ENCODE results near the gene CDC25B.

CDC25B gene

DNA sequence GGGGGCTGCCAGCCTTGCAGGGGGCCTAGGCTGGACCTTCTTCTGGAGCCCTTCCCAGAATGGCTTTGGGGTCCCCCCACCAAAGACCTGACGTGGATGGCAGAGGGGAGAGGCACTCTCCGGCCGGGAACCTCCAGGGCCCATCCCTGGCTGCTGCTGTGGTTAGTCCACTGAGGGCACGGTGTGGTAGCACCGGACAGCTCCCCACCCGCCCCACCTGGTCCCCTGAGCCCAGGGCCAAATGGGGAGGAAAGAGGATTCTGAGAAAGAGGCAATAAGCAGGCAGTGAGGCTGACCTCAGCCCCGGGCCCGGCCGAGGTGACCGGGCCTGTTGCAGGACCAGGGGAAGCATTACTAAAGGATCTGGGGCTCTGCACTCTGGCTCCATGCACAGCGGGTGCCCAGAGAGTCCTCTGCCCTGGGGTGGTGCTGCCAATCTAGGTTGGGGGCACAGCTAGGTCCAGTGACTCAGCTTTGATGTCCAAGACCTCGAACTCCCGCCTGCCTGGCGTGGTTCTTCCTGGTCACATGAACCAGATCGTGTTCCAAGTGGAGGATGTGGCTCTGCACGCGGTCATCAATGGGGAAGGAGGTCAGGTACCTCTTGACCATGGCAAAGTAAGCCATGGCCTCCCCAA, 11.8 kb upstream of the CDC25B start:
- Histone ChIP-seq H3K36me3 (ENCODE audit: low read depth) (peaks cover 10% of the 10 kb centered on the region; the same call in 1 of the 2 replicates), H3K27ac (ENCODE audit: poor library complexity, severe bottlenecking) (peak overlapping the region; percentile 69), H3K27me3 (ENCODE audit: insufficient read depth, poor library complexity, severe bottlenecking) (no peaks in the 10 kb centered on the region), H3K4me3 (ENCODE audit: severe bottlenecking) (no peak overlapping the region), H3K4me1 (ENCODE audit: insufficient read depth, poor library complexity, severe bottlenecking) (peaks cover 14% of the 10 kb centered on the region), H3K9me3 (ENCODE audit: severe bottlenecking) (no peaks in the 10 kb centered on the region)
- no peak for DNase-seq (ENCODE audit: low spot score)
- TF ChIP-seq, protein P1, sequence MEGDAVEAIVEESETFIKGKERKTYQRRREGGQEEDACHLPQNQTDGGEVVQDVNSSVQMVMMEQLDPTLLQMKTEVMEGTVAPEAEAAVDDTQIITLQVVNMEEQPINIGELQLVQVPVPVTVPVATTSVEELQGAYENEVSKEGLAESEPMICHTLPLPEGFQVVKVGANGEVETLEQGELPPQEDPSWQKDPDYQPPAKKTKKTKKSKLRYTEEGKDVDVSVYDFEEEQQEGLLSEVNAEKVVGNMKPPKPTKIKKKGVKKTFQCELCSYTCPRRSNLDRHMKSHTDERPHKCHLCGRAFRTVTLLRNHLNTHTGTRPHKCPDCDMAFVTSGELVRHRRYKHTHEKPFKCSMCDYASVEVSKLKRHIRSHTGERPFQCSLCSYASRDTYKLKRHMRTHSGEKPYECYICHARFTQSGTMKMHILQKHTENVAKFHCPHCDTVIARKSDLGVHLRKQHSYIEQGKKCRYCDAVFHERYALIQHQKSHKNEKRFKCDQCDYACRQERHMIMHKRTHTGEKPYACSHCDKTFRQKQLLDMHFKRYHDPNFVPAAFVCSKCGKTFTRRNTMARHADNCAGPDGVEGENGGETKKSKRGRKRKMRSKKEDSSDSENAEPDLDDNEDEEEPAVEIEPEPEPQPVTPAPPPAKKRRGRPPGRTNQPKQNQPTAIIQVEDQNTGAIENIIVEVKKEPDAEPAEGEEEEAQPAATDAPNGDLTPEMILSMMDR (IDR thresholded peaks at IDR 0.05; ENCODE audit: poor library complexity, severe bottlenecking): no peak
- no peak for ATAC-seq (ENCODE audit: low read depth)

DNA sequence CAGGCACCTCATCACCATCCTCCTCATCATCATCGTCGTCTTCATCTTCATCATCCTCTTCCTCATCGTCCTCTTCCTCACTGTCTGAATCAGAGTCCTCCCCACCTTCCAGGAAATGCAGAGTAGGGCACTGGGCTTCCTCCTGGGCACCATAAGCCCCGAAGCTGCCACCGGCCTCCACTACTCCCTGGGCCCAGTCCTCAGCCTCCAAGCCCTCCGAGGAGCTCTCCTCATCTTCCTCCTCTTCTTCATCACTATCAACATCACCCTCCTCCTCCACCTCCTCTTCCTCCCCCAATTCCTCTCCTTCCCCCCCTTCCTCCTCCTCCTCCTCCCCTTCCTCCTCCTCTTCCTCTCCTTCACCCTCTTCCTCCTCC, 11.3 kb upstream of the CDC25B start:
- ATAC-seq (ENCODE audit: low read depth): no peak
- peaks cover 14% of the 10 kb centered on the region for H3K4me1 ChIP-seq (ENCODE audit: insufficient read depth, poor library complexity, severe bottlenecking)
- peak overlapping the region; percentile 69 for H3K27ac ChIP-seq (ENCODE audit: poor library complexity, severe bottlenecking)
- H3K27me3 ChIP-seq (ENCODE audit: insufficient read depth, poor library complexity, severe bottlenecking): no peaks in the 10 kb centered on the region
- no peak overlapping the region for H3K4me3 ChIP-seq (ENCODE audit: severe bottlenecking)
- H3K9me3 ChIP-seq (ENCODE audit: severe bottlenecking): no peaks in the 10 kb centered on the region
- TF ChIP-seq, protein P1 (IDR thresholded peaks at IDR 0.05; ENCODE audit: poor library complexity, severe bottlenecking): no peak
- peaks cover 10% of the 10 kb centered on the region; the same call in 1 of the 2 replicates for H3K36me3 ChIP-seq (ENCODE audit: low read depth)
- DNase-seq (ENCODE audit: low spot score): no peak

DNA sequence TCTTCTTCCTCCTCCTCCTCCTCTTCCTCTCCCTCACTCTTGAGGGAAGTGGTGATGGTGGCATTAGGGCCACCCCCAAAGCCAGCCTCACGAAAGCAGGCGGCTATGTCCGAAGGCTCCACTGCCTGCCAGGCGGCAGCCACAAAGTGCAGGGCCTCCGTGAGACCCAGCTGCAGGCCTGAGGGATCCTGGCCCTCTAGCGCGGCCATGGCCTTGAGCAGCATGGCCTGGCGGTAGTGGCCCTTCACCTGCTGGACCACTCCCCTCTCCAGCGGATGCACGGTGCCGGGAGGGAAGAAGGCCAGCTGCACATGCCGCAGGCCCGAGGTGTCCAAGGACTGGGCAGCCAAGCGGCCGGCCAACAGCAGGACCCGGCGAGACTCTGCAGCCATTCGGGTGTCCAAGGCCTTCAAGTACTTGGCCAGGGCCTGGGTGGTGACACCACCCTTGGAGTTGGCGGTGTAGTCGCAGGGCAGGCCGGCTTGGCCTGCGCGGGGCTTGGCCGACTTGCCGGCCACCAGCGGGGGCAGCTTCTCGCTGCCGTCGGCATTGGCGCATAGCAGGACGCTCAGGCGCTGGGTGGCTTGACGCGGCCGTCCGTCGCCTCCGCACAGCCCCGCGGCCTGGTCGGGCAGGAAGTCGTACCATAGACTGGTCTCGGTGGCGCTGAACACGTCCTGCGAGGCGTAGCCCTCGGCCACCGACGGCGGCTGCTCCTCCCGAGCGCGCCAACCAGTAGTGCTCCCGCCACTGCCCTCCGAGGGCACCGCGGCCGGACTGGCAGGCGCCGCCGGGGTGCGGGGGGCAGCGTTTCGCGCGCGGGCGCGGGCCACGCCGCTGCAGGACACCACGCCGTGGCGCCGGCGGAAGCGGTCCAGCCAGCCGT, 10.6 kb upstream of the CDC25B start:
- ATAC-seq (ENCODE audit: low read depth) (peak; percentile 1; the same call in 1 of the 3 replicates), DNase-seq (ENCODE audit: low spot score) (no peak)
- H3K36me3 ChIP-seq (ENCODE audit: low read depth): peaks cover 10% of the 10 kb centered on the region; the same call in 1 of the 2 replicates
- no peaks in the 10 kb centered on the region for H3K9me3 ChIP-seq (ENCODE audit: severe bottlenecking)
- TF ChIP-seq, protein P1 (IDR thresholded peaks at IDR 0.05; ENCODE audit: poor library complexity, severe bottlenecking): no peak
- no peaks in the 10 kb centered on the region for H3K27me3 ChIP-seq (ENCODE audit: insufficient read depth, poor library complexity, severe bottlenecking)
- peaks cover 14% of the 10 kb centered on the region for H3K4me1 ChIP-seq (ENCODE audit: insufficient read depth, poor library complexity, severe bottlenecking)
- peak overlapping the region; percentile 53 for H3K4me3 ChIP-seq (ENCODE audit: severe bottlenecking)
- peak overlapping the region; percentile 69 for H3K27ac ChIP-seq (ENCODE audit: poor library complexity, severe bottlenecking)

DNA sequence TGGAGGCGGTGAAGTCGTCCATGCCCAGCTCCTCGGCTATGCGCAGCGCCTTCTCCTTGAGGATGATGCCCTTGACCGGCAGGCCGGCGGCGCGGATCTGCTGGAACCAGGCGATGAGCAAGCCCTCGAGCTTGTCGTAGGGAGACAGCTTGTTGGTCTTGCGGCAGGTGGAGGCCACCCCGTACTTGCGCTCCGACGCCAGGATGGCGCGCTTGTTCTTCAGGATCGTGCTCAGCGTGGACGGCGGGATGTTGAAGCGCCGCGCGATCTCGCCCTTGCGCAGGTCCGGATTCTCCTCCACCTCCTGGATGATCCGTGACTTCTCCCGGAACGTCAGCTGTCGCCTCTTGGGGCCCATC, 10.0 kb upstream of the CDC25B start:
- no peak for DNase-seq (ENCODE audit: low spot score)
- Histone ChIP-seq H3K4me1 (ENCODE audit: insufficient read depth, poor library complexity, severe bottlenecking) (peaks cover 14% of the 10 kb centered on the region), H3K36me3 (ENCODE audit: low read depth) (peaks cover 10% of the 10 kb centered on the region; the same call in 1 of the 2 replicates), H3K27ac (ENCODE audit: poor library complexity, severe bottlenecking) (peak overlapping the region; percentile 69), H3K4me3 (ENCODE audit: severe bottlenecking) (peak overlapping the region; percentile 53), H3K9me3 (ENCODE audit: severe bottlenecking) (no peaks in the 10 kb centered on the region), H3K27me3 (ENCODE audit: insufficient read depth, poor library complexity, severe bottlenecking) (no peaks in the 10 kb centered on the region)
- TF ChIP-seq, protein P1 (IDR thresholded peaks at IDR 0.05; ENCODE audit: poor library complexity, severe bottlenecking): no peak
- peak; percentile 31 for ATAC-seq (ENCODE audit: low read depth)

Measured in RWPE2 (cell line).